ENCODE data around the gene ZNF536.

The ZNF536 gene

GRCh38 chr19:30334841-30335240 lies 37.3 kb upstream of the ZNF536 start:
- Histone ChIP-seq H3K36me3 (ENCODE audit: control insufficient read depth, insufficient read depth, low read length) (no peaks in the 10 kb centered on the region), H3K4me3 (ENCODE audit: low read length) (no peak overlapping the region), H3K9ac (ENCODE audit: low read length) (no peak overlapping the region), H3K27ac (ENCODE audit: low read depth, low read length) (no peak overlapping the region), H3K4me1 (ENCODE audit: control insufficient read depth, insufficient read depth, low read length) (no peaks in the 10 kb centered on the region), H3K27me3 (ENCODE audit: control insufficient read depth, insufficient read depth, low read length) (no peaks in the 10 kb centered on the region)

GRCh38 chr19:30335306-30335886 lies 36.8 kb upstream of the ZNF536 start:
- no peak overlapping the region for H3K4me3 ChIP-seq (ENCODE audit: low read length)
- no peak overlapping the region for H3K9ac ChIP-seq (ENCODE audit: low read length)
- no peaks in the 10 kb centered on the region for H3K27me3 ChIP-seq (ENCODE audit: control insufficient read depth, insufficient read depth, low read length)
- no peak overlapping the region for H3K27ac ChIP-seq (ENCODE audit: low read depth, low read length)
- no peaks in the 10 kb centered on the region for H3K36me3 ChIP-seq (ENCODE audit: control insufficient read depth, insufficient read depth, low read length)
- H3K4me1 ChIP-seq (ENCODE audit: control insufficient read depth, insufficient read depth, low read length): no peaks in the 10 kb centered on the region

GRCh38 chr19:30336290-30336689 lies 35.9 kb upstream of the ZNF536 start:
- Histone ChIP-seq H3K36me3 (ENCODE audit: control insufficient read depth, insufficient read depth, low read length) (no peaks in the 10 kb centered on the region), H3K4me3 (ENCODE audit: low read length) (no peak overlapping the region), H3K4me1 (ENCODE audit: control insufficient read depth, insufficient read depth, low read length) (no peaks in the 10 kb centered on the region), H3K27me3 (ENCODE audit: control insufficient read depth, insufficient read depth, low read length) (no peaks in the 10 kb centered on the region), H3K27ac (ENCODE audit: low read depth, low read length) (no peak overlapping the region), H3K9ac (ENCODE audit: low read length) (no peak overlapping the region)

GRCh38 chr19:30338041-30338456 lies 34.1 kb upstream of the ZNF536 start:
- H3K4me1 ChIP-seq (ENCODE audit: control insufficient read depth, insufficient read depth, low read length): no peaks in the 10 kb centered on the region

GRCh38 chr19:30338878-30339623 lies 33.1 kb upstream of the ZNF536 start:
- Histone ChIP-seq H3K4me1 (ENCODE audit: control insufficient read depth, insufficient read depth, low read length) (no peaks in the 10 kb centered on the region), H3K27me3 (ENCODE audit: control insufficient read depth, insufficient read depth, low read length) (no peaks in the 10 kb centered on the region), H3K27ac (ENCODE audit: low read depth, low read length) (no peak overlapping the region), H3K9ac (ENCODE audit: low read length) (no peak overlapping the region), H3K36me3 (ENCODE audit: control insufficient read depth, insufficient read depth, low read length) (no peaks in the 10 kb centered on the region), H3K4me3 (ENCODE audit: low read length) (no peak overlapping the region)

More at GRCh38 chr19:30338041-30338456, 34.1 kb upstream of the ZNF536 start:
- Histone ChIP-seq H3K27me3 (ENCODE audit: control insufficient read depth, insufficient read depth, low read length) (no peaks in the 10 kb centered on the region), H3K9ac (ENCODE audit: low read length) (no peak overlapping the region), H3K36me3 (ENCODE audit: control insufficient read depth, insufficient read depth, low read length) (no peaks in the 10 kb centered on the region), H3K27ac (ENCODE audit: low read depth, low read length) (no peak overlapping the region), H3K4me3 (ENCODE audit: low read length) (no peak overlapping the region)

- no peaks in the 10 kb centered on the region for H3K36me3 ChIP-seq (ENCODE audit: control insufficient read depth, insufficient read depth, low read length)
- H3K27ac ChIP-seq (ENCODE audit: low read depth, low read length): no peak overlapping the region
- H3K9ac ChIP-seq (ENCODE audit: low read length): no peak overlapping the region
- H3K27me3 ChIP-seq (ENCODE audit: control insufficient read depth, insufficient read depth, low read length): no peaks in the 10 kb centered on the region
- no peaks in the 10 kb centered on the region for H3K4me1 ChIP-seq (ENCODE audit: control insufficient read depth, insufficient read depth, low read length)
- no peak overlapping the region for H3K4me3 ChIP-seq (ENCODE audit: low read length)
Observed at GRCh38 chr19:30339624-30340525, 32.3 kb upstream of the ZNF536 start.

GRCh38 chr19:30340771-30341561 lies 31.2 kb upstream of the ZNF536 start:
- Histone ChIP-seq H3K9ac (ENCODE audit: low read length) (no peak overlapping the region), H3K27ac (ENCODE audit: low read depth, low read length) (no peak overlapping the region)

GRCh38 chr19:30341611-30342201 lies 30.5 kb upstream of the ZNF536 start:
- Histone ChIP-seq H3K9ac (ENCODE audit: low read length) (no peak overlapping the region), H3K27ac (ENCODE audit: low read depth, low read length) (no peak overlapping the region), H3K4me1 (ENCODE audit: control insufficient read depth, insufficient read depth, low read length) (no peaks in the 10 kb centered on the region), H3K27me3 (ENCODE audit: control insufficient read depth, insufficient read depth, low read length) (no peaks in the 10 kb centered on the region), H3K36me3 (ENCODE audit: control insufficient read depth, insufficient read depth, low read length) (no peaks in the 10 kb centered on the region), H3K4me3 (ENCODE audit: low read length) (no peak overlapping the region)

More at GRCh38 chr19:30340771-30341561, 31.2 kb upstream of the ZNF536 start:
- Histone ChIP-seq H3K36me3 (ENCODE audit: control insufficient read depth, insufficient read depth, low read length) (no peaks in the 10 kb centered on the region), H3K4me1 (ENCODE audit: control insufficient read depth, insufficient read depth, low read length) (no peaks in the 10 kb centered on the region), H3K27me3 (ENCODE audit: control insufficient read depth, insufficient read depth, low read length) (no peaks in the 10 kb centered on the region), H3K4me3 (ENCODE audit: low read length) (no peak overlapping the region)

- Histone ChIP-seq H3K9ac (ENCODE audit: low read length) (no peak overlapping the region), H3K27ac (ENCODE audit: low read depth, low read length) (no peak overlapping the region), H3K4me1 (ENCODE audit: control insufficient read depth, insufficient read depth, low read length) (no peaks in the 10 kb centered on the region), H3K4me3 (ENCODE audit: low read length) (no peak overlapping the region), H3K36me3 (ENCODE audit: control insufficient read depth, insufficient read depth, low read length) (no peaks in the 10 kb centered on the region), H3K27me3 (ENCODE audit: control insufficient read depth, insufficient read depth, low read length) (no peaks in the 10 kb centered on the region)
Observed at GRCh38 chr19:30342901-30343300, 29.3 kb upstream of the ZNF536 start.

- no peaks in the 10 kb centered on the region for H3K4me1 ChIP-seq (ENCODE audit: control insufficient read depth, insufficient read depth, low read length)
- H3K27ac ChIP-seq (ENCODE audit: low read depth, low read length): no peak overlapping the region
Observed at GRCh38 chr19:30344446-30345425, 27.4 kb upstream of the ZNF536 start.

GRCh38 chr19:30345686-30346085 lies 26.5 kb upstream of the ZNF536 start:
- Histone ChIP-seq H3K4me3 (ENCODE audit: low read length) (no peak overlapping the region), H3K4me1 (ENCODE audit: control insufficient read depth, insufficient read depth, low read length) (no peaks in the 10 kb centered on the region), H3K9ac (ENCODE audit: low read length) (no peak overlapping the region), H3K27me3 (ENCODE audit: control insufficient read depth, insufficient read depth, low read length) (no peaks in the 10 kb centered on the region), H3K36me3 (ENCODE audit: control insufficient read depth, insufficient read depth, low read length) (no peaks in the 10 kb centered on the region), H3K27ac (ENCODE audit: low read depth, low read length) (no peak overlapping the region)

More at GRCh38 chr19:30344446-30345425, 27.4 kb upstream of the ZNF536 start:
- no peaks in the 10 kb centered on the region for H3K27me3 ChIP-seq (ENCODE audit: control insufficient read depth, insufficient read depth, low read length)
- no peaks in the 10 kb centered on the region for H3K36me3 ChIP-seq (ENCODE audit: control insufficient read depth, insufficient read depth, low read length)
- H3K9ac ChIP-seq (ENCODE audit: low read length): no peak overlapping the region
- no peak overlapping the region for H3K4me3 ChIP-seq (ENCODE audit: low read length)

Measured in rectal smooth muscle tissue (tissue), 1 donor.